Liver (tissue), 9 donors: Measurements from ENCODE around the gene SRD5A1. TPM values are rescaled to one million over a fixed set of nuclear protein-coding genes. Genes with fewer than 3 reads are reported as not detected.

Experiments used
- DNase-seq: peaks from one replicate; pipeline ENCODE4 v3.0.0-alpha.2; 2017; ENCODE audit warnings: low spot score
- H3K27ac ChIP-seq, 2 donors: one replicate each; pipeline ENCODE4 v1.7.0; 2013; ENCODE audit warnings: inconsistent platforms in 2 of 2, low read length in 2 of 2, control low read depth in 1 of 2, low read depth in 1 of 2, mild to moderate bottlenecking in 1 of 2
- H3K27me3 ChIP-seq, 4 donors: one replicate each; pipeline versions ENCODE4 v1.6.1 to v1.7.0; 2013; ENCODE audit warnings: low read length in 3 of 4, inconsistent platforms in 1 of 4, mild to moderate bottlenecking in 1 of 4, moderate library complexity in 1 of 4; ENCODE audit not compliant: control insufficient read depth in 4 of 4, insufficient read depth in 4 of 4
- H3K36me3 ChIP-seq, 4 donors: one replicate each; pipeline versions ENCODE4 v1.6.1 to v1.7.0; 2013; ENCODE audit warnings: low read length in 3 of 4, mild to moderate bottlenecking in 3 of 4, low read depth in 1 of 4, moderate library complexity in 1 of 4; ENCODE audit not compliant: control insufficient read depth in 4 of 4, insufficient read depth in 3 of 4
- H3K4me1 ChIP-seq, 4 donors: one replicate each; pipeline versions ENCODE4 v1.6.1 to v1.7.0; 2013; ENCODE audit warnings: low read length in 3 of 4, mild to moderate bottlenecking in 3 of 4, moderate library complexity in 1 of 4; ENCODE audit not compliant: control insufficient read depth in 4 of 4, insufficient read depth in 4 of 4
- H3K4me3 ChIP-seq, 3 donors: one replicate each; pipeline versions ENCODE4 v1.6.1 to v1.7.0; 2013; ENCODE audit warnings: low read length in 3 of 3, control low read depth in 1 of 3, low read depth in 1 of 3, mild to moderate bottlenecking in 1 of 3
- H3K9ac ChIP-seq, 2 donors: one replicate each; pipeline ENCODE4 v1.7.0; 2013; ENCODE audit warnings: low read length in 2 of 2, mild to moderate bottlenecking in 2 of 2, moderate library complexity in 2 of 2, control low read depth in 1 of 2, low read depth in 1 of 2
- H3K9me3 ChIP-seq, 4 donors: one replicate each; pipeline versions ENCODE4 v1.6.1 to v1.7.0; 2013; ENCODE audit warnings: low read length in 3 of 4; ENCODE audit not compliant: control insufficient read depth in 4 of 4
- EGR1 ChIP-seq, 2 donors: IDR thresholded peaks; 2 replicates each; pipeline ENCODE4 v1.6.1; 2016 to 2018; ENCODE audit warnings: antibody characterized with exemption in 2 of 2, low read depth in 2 of 2
- FOXA1 ChIP-seq: IDR thresholded peaks from 2 replicates; pipeline ENCODE4 v1.6.1; 2016; ENCODE audit warnings: antibody characterized with exemption
- FOXA2 ChIP-seq: IDR thresholded peaks from 2 replicates; pipeline ENCODE4 v1.6.1; 2016; ENCODE audit warnings: antibody characterized with exemption
- GABPA ChIP-seq, 2 donors: IDR thresholded peaks in 1 of 2; conservative IDR thresholded peaks in 1 of 2; 2 replicates each; pipeline ENCODE4 v1.6.1; 2016; ENCODE audit warnings: antibody characterized with exemption in 2 of 2, mild to moderate bottlenecking in 1 of 2, moderate library complexity in 1 of 2
- HNF4A ChIP-seq, 2 donors: conservative IDR thresholded peaks; 2 replicates each; pipeline ENCODE4 v1.6.1; 2016; ENCODE audit warnings: antibody characterized with exemption in 2 of 2, mild to moderate bottlenecking in 2 of 2
- HNF4G ChIP-seq: IDR thresholded peaks from 2 replicates; pipeline ENCODE4 v1.6.1; 2016; ENCODE audit warnings: antibody characterized with exemption
- JUND ChIP-seq, 2 donors: IDR thresholded peaks; 2 replicates each; pipeline ENCODE4 v1.6.1; 2016; ENCODE audit warnings: antibody characterized with exemption in 2 of 2
- NR2F2 ChIP-seq: IDR thresholded peaks from 2 replicates; pipeline ENCODE4 v1.6.1; 2016; ENCODE audit warnings: antibody characterized with exemption
- RAD21 ChIP-seq, 2 donors: IDR thresholded peaks; 2 replicates each; pipeline ENCODE4 v1.6.1; 2016; ENCODE audit warnings: antibody characterized with exemption in 2 of 2, mild to moderate bottlenecking in 2 of 2
- RXRA ChIP-seq, 2 donors: IDR thresholded peaks; 2 replicates each; pipeline ENCODE4 v1.6.1; 2017 to 2018; ENCODE audit warnings: antibody characterized with exemption in 2 of 2, mild to moderate bottlenecking in 1 of 2
- SP1 ChIP-seq: IDR thresholded peaks from 2 replicates; pipeline ENCODE4 v1.6.1; 2018; ENCODE audit warnings: antibody characterized with exemption, mild to moderate bottlenecking
- TAF1 ChIP-seq: conservative IDR thresholded peaks from 2 replicates; pipeline ENCODE4 v1.6.1; 2016; ENCODE audit warnings: antibody characterized with exemption, mild to moderate bottlenecking
- YY1 ChIP-seq: IDR thresholded peaks from 2 replicates; pipeline ENCODE4 v1.6.1; 2016; ENCODE audit warnings: antibody characterized with exemption, mild to moderate bottlenecking
- WGBS: extraction: QIAGEN DNeasy Blood & Tissue Kit; methylation state at CpG from one replicate; pipeline ENCODE4 v1.1.7; 2013; 5-methylcytosine and 5-hydroxymethylcytosine counted together
- polyA plus RNA-seq, 2 donors: library from polyadenylated mRNA; stranded (reverse) in 1 of 2; unstranded in 1 of 2; fragments of 200-250 nt in 1 of 2; fragments of >200 nt in 1 of 2; fragmentation: Nextera tagmentation in 1 of 2; extraction: Ambion mirVana in 1 of 2; gene quantifications; one replicate each; pipeline versions ENCODE4 v1.2.1 to v1.2.3, GENCODE V29; 2013 to 2015
- total RNA-seq, 2 donors: library from RNA; depleted of rRNA; stranded (reverse); fragments of >200 nt; gene quantifications; one replicate each; pipeline ENCODE4 v1.2.3, GENCODE V29; 2014
- TF ChIP-seq, protein P1 (sequence below): IDR thresholded peaks from 2 replicates; pipeline ENCODE4 v1.6.1; 2016; ENCODE audit warnings: antibody characterized with exemption
- TF ChIP-seq, protein P2 (sequence below): fragments of 150-350 bp; IDR thresholded peaks from 2 replicates; pipeline ENCODE4 v1.5.1; 2017; ENCODE audit warnings: improper control_type of control experiment, low read depth, low read length; ENCODE audit not compliant: missing input control
- TF ChIP-seq, protein P3 (sequence below): IDR thresholded peaks from 2 replicates; pipeline ENCODE4 v1.6.1; 2016; ENCODE audit warnings: antibody characterized with exemption
- TF ChIP-seq, protein P4 (sequence below): IDR thresholded peaks from 2 replicates; pipeline ENCODE4 v1.6.1; 2016; ENCODE audit warnings: antibody characterized with exemption
- TF ChIP-seq, protein P5 (sequence below): IDR thresholded peaks from 2 replicates; pipeline ENCODE4 v1.6.1; 2016; ENCODE audit warnings: antibody characterized with exemption, mild to moderate bottlenecking
- donor health status: healthy.
- donor health status: healthy.
- donor health status: healthy.
- donor health status: healthy.
- donor health status: healthy.

Gene SRD5A1
- total and polyA plus RNA-seq, 4 donors = 6.3 to 87.0 (median 47.7) TPM

DNA sequence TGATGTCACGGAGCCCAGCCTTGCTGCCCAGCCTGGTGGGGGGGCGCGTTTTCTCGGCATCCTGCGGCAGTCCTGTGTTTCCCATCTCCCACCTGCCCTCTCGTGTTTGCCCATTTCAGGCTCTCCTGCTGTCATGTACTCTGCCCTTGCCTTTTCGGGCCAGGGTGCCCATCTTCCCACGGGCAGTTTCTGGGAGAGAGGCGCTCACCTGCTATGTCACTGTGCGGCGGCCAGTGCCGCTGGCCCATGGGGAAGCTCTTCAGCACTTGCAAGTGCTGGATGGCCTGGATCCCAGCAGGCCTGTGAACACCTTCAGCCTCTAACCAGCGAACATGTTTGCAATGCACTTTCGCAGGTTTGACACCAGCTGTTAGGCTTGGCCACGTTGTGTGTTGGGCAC lies 33.5 kb downstream of the SRD5A1 start:
- Histone ChIP-seq H3K4me1 (no peaks in the 10 kb centered on the region), H3K36me3 (peaks cover 0 to 19% (median 15%) of the 10 kb centered on the region in 4 donors), H3K27ac (no peak overlapping the region), H3K9ac (no peak overlapping the region), H3K9me3 (no peaks in the 10 kb centered on the region), H3K4me3 (no peak overlapping the region), H3K27me3 (no peaks in the 10 kb centered on the region)
- TF ChIP-seq HNF4A (conservative IDR thresholded peaks at IDR 0.05) (no peak), NR2F2 (no peak), RAD21 (IDR thresholded peaks at IDR 0.05) (no peak), EGR1 (IDR thresholded peaks at IDR 0.05; ENCODE audit: low read depth in 2 of 2) (no peak), JUND (IDR thresholded peaks at IDR 0.05) (no peak), TAF1 (no peak), YY1 (no peak), GABPA (IDR thresholded peaks at IDR 0.05 in 1 of 2, conservative IDR thresholded peaks at IDR 0.05 in 1 of 2) (no peak), FOXA1 (no peak), FOXA2 (no peak), RXRA (IDR thresholded peaks at IDR 0.05) (no peak)
- TF ChIP-seq, protein P1, sequence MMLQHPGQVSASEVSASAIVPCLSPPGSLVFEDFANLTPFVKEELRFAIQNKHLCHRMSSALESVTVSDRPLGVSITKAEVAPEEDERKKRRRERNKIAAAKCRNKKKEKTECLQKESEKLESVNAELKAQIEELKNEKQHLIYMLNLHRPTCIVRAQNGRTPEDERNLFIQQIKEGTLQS = no peak
- TF ChIP-seq, protein P2, sequence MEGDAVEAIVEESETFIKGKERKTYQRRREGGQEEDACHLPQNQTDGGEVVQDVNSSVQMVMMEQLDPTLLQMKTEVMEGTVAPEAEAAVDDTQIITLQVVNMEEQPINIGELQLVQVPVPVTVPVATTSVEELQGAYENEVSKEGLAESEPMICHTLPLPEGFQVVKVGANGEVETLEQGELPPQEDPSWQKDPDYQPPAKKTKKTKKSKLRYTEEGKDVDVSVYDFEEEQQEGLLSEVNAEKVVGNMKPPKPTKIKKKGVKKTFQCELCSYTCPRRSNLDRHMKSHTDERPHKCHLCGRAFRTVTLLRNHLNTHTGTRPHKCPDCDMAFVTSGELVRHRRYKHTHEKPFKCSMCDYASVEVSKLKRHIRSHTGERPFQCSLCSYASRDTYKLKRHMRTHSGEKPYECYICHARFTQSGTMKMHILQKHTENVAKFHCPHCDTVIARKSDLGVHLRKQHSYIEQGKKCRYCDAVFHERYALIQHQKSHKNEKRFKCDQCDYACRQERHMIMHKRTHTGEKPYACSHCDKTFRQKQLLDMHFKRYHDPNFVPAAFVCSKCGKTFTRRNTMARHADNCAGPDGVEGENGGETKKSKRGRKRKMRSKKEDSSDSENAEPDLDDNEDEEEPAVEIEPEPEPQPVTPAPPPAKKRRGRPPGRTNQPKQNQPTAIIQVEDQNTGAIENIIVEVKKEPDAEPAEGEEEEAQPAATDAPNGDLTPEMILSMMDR = no peak
- TF ChIP-seq, protein P3, sequence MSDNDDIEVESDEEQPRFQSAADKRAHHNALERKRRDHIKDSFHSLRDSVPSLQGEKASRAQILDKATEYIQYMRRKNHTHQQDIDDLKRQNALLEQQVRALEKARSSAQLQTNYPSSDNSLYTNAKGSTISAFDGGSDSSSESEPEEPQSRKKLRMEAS = no peak
- TF ChIP-seq, protein P4, sequence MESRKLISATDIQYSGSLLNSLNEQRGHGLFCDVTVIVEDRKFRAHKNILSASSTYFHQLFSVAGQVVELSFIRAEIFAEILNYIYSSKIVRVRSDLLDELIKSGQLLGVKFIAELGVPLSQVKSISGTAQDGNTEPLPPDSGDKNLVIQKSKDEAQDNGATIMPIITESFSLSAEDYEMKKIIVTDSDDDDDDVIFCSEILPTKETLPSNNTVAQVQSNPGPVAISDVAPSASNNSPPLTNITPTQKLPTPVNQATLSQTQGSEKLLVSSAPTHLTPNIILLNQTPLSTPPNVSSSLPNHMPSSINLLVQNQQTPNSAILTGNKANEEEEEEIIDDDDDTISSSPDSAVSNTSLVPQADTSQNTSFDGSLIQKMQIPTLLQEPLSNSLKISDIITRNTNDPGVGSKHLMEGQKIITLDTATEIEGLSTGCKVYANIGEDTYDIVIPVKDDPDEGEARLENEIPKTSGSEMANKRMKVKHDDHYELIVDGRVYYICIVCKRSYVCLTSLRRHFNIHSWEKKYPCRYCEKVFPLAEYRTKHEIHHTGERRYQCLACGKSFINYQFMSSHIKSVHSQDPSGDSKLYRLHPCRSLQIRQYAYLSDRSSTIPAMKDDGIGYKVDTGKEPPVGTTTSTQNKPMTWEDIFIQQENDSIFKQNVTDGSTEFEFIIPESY = no peak
- 94% methylated on average over 15 of the region's 15 CpGs for WGBS
- no peak for DNase-seq

DNA sequence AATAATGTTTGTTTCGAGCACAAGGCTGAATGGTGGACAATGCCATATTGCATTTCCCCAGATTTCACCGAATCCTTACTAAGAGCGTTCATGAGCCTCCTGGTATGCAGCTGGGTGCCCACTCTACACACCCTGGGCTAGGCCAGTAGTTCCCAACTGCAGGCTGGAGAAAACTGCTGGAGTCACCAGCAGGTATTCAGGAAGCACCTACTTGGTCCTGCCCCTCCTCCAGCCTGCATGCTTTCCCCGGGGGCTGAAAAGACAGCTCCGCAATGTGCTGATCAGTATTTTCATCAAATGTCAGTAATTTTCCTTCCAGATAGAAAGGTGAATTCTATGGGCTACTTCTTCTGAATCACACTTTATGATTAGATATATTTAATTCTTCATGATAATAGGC lies 34.4 kb downstream of the SRD5A1 start:
- Histone ChIP-seq H3K4me3 (no peak overlapping the region), H3K27me3 (no peaks in the 10 kb centered on the region), H3K9me3 (no peaks in the 10 kb centered on the region), H3K36me3 (peaks cover 2 to 19% (median 15%) of the 10 kb centered on the region in 4 donors), H3K27ac (no peak overlapping the region), H3K9ac (no peak overlapping the region), H3K4me1 (no peaks in the 10 kb centered on the region)
- 96% methylated on average over 5 of the region's 5 CpGs for WGBS
- TF ChIP-seq SP1 (no peak), JUND (IDR thresholded peaks at IDR 0.05) (no peak), HNF4A (conservative IDR thresholded peaks at IDR 0.05) (no peak), YY1 (no peak), HNF4G (no peak)
- TF ChIP-seq, protein P4 = no peak
- TF ChIP-seq, protein P5, sequence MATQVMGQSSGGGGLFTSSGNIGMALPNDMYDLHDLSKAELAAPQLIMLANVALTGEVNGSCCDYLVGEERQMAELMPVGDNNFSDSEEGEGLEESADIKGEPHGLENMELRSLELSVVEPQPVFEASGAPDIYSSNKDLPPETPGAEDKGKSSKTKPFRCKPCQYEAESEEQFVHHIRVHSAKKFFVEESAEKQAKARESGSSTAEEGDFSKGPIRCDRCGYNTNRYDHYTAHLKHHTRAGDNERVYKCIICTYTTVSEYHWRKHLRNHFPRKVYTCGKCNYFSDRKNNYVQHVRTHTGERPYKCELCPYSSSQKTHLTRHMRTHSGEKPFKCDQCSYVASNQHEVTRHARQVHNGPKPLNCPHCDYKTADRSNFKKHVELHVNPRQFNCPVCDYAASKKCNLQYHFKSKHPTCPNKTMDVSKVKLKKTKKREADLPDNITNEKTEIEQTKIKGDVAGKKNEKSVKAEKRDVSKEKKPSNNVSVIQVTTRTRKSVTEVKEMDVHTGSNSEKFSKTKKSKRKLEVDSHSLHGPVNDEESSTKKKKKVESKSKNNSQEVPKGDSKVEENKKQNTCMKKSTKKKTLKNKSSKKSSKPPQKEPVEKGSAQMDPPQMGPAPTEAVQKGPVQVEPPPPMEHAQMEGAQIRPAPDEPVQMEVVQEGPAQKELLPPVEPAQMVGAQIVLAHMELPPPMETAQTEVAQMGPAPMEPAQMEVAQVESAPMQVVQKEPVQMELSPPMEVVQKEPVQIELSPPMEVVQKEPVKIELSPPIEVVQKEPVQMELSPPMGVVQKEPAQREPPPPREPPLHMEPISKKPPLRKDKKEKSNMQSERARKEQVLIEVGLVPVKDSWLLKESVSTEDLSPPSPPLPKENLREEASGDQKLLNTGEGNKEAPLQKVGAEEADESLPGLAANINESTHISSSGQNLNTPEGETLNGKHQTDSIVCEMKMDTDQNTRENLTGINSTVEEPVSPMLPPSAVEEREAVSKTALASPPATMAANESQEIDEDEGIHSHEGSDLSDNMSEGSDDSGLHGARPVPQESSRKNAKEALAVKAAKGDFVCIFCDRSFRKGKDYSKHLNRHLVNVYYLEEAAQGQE = no peak
- TF ChIP-seq, protein P1 = no peak
- TF ChIP-seq, protein P2 = no peak
- DNase-seq = no peak
